Stomach (tissue), 4 donors: ENCODE measurements around the gene RAB19.

Experiments
- EP300 ChIP-seq: sonication (generic); formaldehyde crosslinking; IDR thresholded peaks from one replicate; pipeline ENCODE4 v1.6.1; 2017; ENCODE audit warnings: antibody characterized with exemption
- POLR2A ChIP-seq, 4 donors: fragments of 450-650 bp; IDR thresholded peaks; one replicate each; pipeline ENCODE4 v1.6.1; 2016; ENCODE audit warnings: antibody characterized with exemption in 4 of 4, control low read depth in 2 of 4, mild to moderate bottlenecking in 1 of 4, moderate library complexity in 1 of 4
- POLR2AphosphoS5 ChIP-seq, 3 donors: sonication (generic); formaldehyde crosslinking; IDR thresholded peaks; one replicate each; pipeline ENCODE4 v1.6.1; 2016; ENCODE audit warnings: antibody characterized with exemption in 3 of 3
- TF ChIP-seq, protein P1 (sequence below), 7 experiments: fragments of 450-650 bp in 4 of 7; fragments of 200-600 bp in 3 of 7; sonication (generic) in 3 of 7; IDR thresholded peaks; one replicate each; pipeline ENCODE4 v1.5.1; 2016 to 2019; ENCODE audit warnings: antibody characterized with exemption in 7 of 7, control low read depth in 2 of 7, mild to moderate bottlenecking in 1 of 7

DNA sequence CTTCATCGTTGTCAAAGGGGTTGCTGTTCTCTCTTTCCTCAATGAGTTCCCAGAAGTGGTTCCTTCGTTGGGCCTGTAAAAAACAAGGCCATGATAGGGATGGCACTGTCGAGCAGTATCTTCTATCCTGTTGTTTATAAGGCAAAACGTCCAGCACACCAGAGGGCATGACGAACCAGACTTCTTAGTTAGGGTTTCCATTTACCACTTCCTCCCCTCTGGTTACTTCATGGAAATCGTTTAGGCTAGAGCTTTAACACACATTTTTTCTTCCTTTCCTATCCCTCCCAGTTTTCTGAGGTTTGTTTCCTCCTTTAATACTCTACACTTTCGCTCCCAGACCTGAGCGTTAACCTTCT, 50.8 kb downstream of the RAB19 start:
- TF ChIP-seq POLR2A (IDR thresholded peaks at IDR 0.05) (no peak), EP300 (no peak), POLR2AphosphoS5 (IDR thresholded peaks at IDR 0.05) (no peak)
- TF ChIP-seq, protein P1, sequence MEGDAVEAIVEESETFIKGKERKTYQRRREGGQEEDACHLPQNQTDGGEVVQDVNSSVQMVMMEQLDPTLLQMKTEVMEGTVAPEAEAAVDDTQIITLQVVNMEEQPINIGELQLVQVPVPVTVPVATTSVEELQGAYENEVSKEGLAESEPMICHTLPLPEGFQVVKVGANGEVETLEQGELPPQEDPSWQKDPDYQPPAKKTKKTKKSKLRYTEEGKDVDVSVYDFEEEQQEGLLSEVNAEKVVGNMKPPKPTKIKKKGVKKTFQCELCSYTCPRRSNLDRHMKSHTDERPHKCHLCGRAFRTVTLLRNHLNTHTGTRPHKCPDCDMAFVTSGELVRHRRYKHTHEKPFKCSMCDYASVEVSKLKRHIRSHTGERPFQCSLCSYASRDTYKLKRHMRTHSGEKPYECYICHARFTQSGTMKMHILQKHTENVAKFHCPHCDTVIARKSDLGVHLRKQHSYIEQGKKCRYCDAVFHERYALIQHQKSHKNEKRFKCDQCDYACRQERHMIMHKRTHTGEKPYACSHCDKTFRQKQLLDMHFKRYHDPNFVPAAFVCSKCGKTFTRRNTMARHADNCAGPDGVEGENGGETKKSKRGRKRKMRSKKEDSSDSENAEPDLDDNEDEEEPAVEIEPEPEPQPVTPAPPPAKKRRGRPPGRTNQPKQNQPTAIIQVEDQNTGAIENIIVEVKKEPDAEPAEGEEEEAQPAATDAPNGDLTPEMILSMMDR (IDR thresholded peaks at IDR 0.05), result no peak
